MM.1S (cell line): ENCODE data around the gene GPR87.

Experiments
- EZH2 ChIP-seq: fragments of 300-600 bp; sonication (generic); optimal IDR thresholded peaks from 2 replicates; pipeline ENCODE3; 2017; ENCODE audit warnings: low read depth, mild to moderate bottlenecking, antibody characterized with exemption, low read length, mixed read lengths
- EZH2phosphoT487 ChIP-seq: fragments of 300-600 bp; sonication (generic); IDR thresholded peaks from 2 replicates; pipeline ENCODE4 v1.6.1; 2018; ENCODE audit warnings: antibody characterized with exemption, low read length
- TF ChIP-seq, protein P1 (sequence below): fragments of 300-600 bp; sonication (generic); IDR thresholded peaks from 2 replicates; pipeline ENCODE4 v1.5.1; 2016; ENCODE audit warnings: antibody characterized with exemption, low read length, mixed read lengths

DNA sequence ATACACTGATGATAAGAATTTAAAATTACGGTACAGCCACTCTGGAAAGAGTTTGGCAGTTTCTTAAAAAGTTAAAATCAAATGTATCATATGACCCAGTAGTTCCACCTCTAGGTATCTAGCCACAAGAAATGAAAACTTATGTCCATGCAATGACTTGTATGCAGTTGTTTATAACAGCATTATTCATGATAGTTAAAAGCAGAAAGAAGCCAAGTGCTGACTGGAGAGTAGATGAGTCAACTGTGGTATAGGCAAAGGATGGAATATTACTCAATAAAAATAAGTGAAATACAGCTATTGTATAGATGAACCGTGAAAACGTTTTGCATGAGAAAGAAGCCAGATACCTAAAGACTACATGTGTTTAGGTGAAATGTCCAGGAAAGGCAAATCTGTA is 14.8 kb downstream of the GPR87 start:
- TF ChIP-seq, protein P1, sequence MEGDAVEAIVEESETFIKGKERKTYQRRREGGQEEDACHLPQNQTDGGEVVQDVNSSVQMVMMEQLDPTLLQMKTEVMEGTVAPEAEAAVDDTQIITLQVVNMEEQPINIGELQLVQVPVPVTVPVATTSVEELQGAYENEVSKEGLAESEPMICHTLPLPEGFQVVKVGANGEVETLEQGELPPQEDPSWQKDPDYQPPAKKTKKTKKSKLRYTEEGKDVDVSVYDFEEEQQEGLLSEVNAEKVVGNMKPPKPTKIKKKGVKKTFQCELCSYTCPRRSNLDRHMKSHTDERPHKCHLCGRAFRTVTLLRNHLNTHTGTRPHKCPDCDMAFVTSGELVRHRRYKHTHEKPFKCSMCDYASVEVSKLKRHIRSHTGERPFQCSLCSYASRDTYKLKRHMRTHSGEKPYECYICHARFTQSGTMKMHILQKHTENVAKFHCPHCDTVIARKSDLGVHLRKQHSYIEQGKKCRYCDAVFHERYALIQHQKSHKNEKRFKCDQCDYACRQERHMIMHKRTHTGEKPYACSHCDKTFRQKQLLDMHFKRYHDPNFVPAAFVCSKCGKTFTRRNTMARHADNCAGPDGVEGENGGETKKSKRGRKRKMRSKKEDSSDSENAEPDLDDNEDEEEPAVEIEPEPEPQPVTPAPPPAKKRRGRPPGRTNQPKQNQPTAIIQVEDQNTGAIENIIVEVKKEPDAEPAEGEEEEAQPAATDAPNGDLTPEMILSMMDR: no peak
- TF ChIP-seq EZH2 (no peak), EZH2phosphoT487 (no peak)
